NB4 (cell line): ENCODE results near the gene PRR36.

Experiments
- DNase-seq: peaks from one replicate; pipeline ENCODE4 v3.0.0; 2010; ENCODE audit warnings: low read depth
- H3K4me3 ChIP-seq: one replicate; pipeline ENCODE4 v1.5.1; 2011; ENCODE audit warnings: mild to moderate bottlenecking, low read depth, low read length, moderate library complexity
- CTCF ChIP-seq: IDR thresholded peaks from one replicate; pipeline ENCODE4 v1.5.1; 2012; ENCODE audit warnings: low read depth, low read length
- MAX ChIP-seq: IDR thresholded peaks from 2 replicates; pipeline ENCODE4 v1.6.1; 2011; ENCODE audit warnings: low read depth, low read length
- MYC ChIP-seq: IDR thresholded peaks from 2 replicates; pipeline ENCODE4 v1.6.1; 2011; ENCODE audit warnings: low read depth, low read length
- POLR2A ChIP-seq: IDR thresholded peaks from 2 replicates; pipeline ENCODE4 v1.6.1; 2011; ENCODE audit warnings: mild to moderate bottlenecking; ENCODE audit not compliant: insufficient read length; ENCODE audit errors: extremely low read depth

Gene PRR36

GRCh38 chr19:7866399-7867091 lies 7.6 kb downstream of the PRR36 start:
- no peak for TF ChIP-seq CTCF
- no peak for TF ChIP-seq MAX
- TF ChIP-seq POLR2A: no peak
- TF ChIP-seq MYC: no peak
- no peak for DNase-seq
- no peak overlapping the region for H3K4me3 ChIP-seq

GRCh38 chr19:7865262-7865911 lies 8.8 kb downstream of the PRR36 start:
- no peak for DNase-seq
- H3K4me3 ChIP-seq: no peak overlapping the region
- no peak for TF ChIP-seq MYC

GRCh38 chr19:7864690-7865074 lies 9.5 kb downstream of the PRR36 start:
- H3K4me3 ChIP-seq: no peak overlapping the region
- DNase-seq: no peak
- no peak for TF ChIP-seq MAX
- TF ChIP-seq CTCF: no peak
- TF ChIP-seq MYC: no peak
- TF ChIP-seq POLR2A: no peak

GRCh38 chr19:7863971-7864689 lies 10.1 kb downstream of the PRR36 start:
- DNase-seq: no peak
- no peak overlapping the region for H3K4me3 ChIP-seq
- TF ChIP-seq CTCF (no peak), MYC (no peak), MAX (no peak), POLR2A (no peak)

- no peak for DNase-seq
- H3K4me3 ChIP-seq: no peak overlapping the region
Measured at GRCh38 chr19:7863157-7863970, 10.8 kb downstream of the PRR36 start.

More at GRCh38 chr19:7863157-7863970, 10.8 kb downstream of the PRR36 start:
- TF ChIP-seq MYC: no peak
- TF ChIP-seq CTCF: no peak
- no peak for TF ChIP-seq MAX
- TF ChIP-seq POLR2A: no peak
